Activated naive CD4-positive, alpha-beta T cell treated with anti-CD3 and anti-CD28 coated beads, Interleukin-2, amount 50 U/mL, for 16 hours (primary cell): ENCODE measurements around the gene PTPN20.

Experiments
- DNase-seq: peaks from one replicate; pipeline ENCODE4 v3.0.0-alpha.2; 2020

Gene PTPN20

DNA sequence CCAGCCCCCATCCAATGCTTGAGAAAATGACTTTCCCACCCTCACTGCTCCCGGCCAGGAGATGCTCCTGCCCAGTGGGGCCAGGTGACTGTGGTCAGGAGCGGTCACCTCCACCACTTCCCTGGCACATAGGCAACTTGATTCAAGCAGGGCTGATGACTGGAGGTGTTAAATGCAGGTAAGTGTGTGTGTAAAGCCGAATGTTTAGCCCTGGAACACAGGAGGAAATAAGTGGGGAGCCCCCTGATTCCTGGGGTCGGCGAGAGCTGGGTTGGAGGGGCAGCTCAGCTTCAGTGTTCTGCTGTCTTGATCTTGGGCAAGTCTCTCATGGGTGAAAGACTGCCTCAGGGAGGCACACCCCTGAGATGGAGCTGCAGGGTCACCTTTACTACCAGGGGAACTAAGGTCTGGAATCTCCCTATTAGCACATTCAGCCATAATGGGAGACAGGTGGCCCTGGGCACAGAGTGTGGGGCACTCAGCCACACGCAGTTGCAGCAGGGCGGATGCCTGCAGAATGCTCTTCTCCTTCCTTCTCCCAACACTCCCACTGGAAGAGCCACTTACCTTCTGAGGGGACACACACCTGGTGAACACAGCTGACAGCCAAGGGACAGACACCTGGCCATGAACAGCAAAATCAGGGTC, 124.1 kb downstream of the PTPN20 start:
- DNase-seq, result no peak

GRCh38 chr10:47035819-47036337, 124.7 kb downstream of the PTPN20 start:
- DNase-seq, result no peak

GRCh38 chr10:47036771-47037170, 125.5 kb downstream of the PTPN20 start:
- no peak for DNase-seq

- DNase-seq, result no peak
These were observed 126.6 kb downstream of the PTPN20 start for GRCh38 chr10:47037654-47038425.

GRCh38 chr10:47038881-47039561, 127.8 kb downstream of the PTPN20 start:
- no peak for DNase-seq

- no peak for DNase-seq
These were observed 128.3 kb downstream of the PTPN20 start for GRCh38 chr10:47039562-47039913.

DNA sequence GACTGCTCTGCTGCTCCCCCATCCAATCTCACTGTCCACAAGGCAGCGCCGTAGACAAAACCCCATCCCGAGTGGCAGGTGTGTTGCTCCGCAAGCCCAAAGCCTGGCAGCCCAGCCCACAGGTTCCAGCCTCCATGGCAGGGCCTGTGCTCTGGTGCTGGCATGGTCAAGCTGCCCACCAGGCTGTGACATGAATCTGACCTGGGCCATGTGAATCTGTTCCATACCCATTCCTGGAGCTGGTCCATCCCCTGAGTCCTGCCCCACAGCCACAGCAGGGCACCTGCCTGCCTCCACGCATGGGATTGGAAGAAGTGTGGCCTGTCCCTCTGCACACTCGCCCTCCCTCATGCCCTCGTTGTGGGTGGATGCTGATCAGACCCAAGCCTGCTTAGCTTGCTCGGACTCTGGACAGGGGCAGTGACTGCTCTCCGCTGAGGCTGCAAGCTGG, 128.8 kb downstream of the PTPN20 start:
- no peak for DNase-seq

GRCh38 chr10:47040681-47041080, 129.5 kb downstream of the PTPN20 start:
- DNase-seq, result no peak

DNA sequence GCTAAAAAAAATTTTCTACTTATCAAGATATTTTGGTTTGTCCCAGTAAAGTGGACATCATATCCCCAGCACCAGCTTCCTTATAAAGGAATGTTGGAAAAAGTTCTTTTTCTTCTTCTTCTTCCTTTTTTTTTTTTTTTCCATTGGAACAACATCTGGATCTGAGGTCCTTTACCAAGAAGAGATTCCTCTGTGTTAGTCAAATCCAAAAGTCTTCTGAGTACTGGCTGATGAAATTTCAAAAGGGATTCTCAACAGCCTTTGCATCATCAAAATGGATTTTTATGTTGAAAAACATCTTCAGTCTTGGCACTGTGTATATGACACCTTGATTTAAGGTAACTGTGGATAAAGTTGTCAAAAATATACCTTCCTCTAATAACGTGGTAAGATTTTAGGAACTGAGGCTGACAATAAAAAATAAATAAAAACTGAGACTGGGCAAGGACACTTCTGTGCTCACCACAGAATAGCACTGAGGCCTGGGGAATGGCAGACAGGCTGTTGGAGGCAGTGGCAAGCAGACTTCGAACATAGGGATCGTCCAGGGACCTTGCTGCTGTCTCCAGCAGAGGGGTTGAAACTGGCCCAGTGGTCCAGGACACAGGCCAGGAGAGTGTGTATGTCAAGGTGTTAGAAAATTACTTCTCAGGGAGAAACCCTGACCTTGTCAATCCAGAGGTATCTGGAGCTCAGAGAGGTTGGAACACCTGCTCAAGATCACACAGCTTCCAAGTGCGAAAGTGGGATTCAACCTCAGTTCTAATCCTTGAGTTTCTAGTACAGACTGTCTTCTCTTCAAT, 130.4 kb downstream of the PTPN20 start:
- no peak for DNase-seq

DNA sequence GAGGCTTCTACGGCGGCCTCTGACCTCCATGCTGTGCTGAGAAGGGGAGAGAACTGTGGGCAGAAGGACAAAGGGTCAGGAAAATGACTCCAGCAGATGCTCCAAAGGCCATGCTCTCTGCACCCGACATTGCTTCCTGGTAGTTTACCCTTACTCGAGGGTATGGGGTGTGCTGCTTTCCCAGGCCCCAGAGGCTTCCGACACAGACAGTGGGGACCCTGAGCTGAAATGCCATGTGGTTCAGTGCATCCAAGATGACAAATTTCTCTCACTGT, 130.9 kb downstream of the PTPN20 start:
- no peak for DNase-seq

DNA sequence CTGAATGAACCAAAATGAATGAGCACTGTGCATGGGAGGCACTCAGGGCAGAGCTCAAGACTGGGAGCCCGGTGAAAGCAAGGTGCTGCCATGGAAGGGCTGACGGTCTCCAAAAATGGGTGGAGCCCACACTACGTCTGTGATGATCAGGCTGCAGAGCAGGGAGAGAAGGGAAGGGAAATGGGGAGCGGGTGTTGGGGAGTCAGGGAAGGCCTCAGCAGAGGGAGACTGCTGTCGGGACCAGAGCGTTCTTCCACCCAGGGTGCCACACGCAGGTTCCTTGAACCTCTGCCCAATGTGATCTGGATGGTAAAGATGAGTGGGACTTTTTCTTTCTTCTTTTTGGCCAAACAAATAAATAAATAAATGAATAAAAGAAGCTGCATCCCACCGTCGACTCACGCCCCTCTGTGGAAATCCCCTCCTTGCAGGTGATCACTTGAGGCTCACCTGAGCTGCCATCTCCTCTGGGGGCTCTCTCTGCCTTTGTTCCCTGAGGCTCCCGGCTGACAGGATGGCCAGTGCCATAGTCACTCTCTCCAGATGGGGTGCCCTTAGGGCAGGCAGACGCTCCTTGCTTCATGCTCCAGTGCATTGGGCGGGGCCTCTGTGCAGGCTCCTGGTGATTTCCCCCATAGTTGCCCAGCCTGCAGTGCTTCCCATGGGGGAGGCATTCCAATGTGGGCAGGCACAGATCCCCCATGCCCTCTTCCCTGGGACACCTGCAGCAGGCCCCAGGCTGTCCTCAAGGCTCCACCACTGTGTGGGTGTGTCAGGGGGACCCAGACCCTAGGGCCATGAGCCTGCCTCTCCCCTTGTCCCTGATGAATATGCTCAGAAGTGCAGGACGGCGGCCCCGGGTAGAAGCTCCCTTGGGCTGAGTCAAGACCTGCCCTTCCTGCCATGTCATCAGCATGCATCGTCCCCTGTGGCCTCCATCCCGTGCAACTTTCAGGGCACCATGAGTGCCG, 131.8 kb downstream of the PTPN20 start:
- no peak for DNase-seq

- no peak for DNase-seq
These were observed 132.8 kb downstream of the PTPN20 start for GRCh38 chr10:47043928-47044538.

DNA sequence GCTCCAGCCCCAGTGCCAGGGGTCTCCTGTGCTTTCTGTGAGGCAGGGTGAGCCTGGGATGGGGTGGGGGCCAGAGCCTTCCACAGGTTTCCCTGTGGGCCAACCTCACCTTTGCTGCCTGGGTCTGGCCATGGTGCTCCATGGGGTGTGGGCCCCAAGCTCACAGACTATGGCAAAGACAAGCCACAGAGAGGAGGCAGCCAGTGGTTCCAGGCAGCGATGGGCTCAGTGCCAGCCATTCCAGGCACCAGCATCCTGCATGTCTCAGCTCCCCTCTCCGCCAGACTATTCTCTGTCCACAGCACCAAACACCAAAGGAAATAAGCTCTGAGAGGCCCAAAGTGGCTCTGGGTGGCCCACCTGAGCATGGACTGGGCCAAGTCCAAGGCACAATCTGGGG, 133.5 kb downstream of the PTPN20 start:
- no peak for DNase-seq

DNA sequence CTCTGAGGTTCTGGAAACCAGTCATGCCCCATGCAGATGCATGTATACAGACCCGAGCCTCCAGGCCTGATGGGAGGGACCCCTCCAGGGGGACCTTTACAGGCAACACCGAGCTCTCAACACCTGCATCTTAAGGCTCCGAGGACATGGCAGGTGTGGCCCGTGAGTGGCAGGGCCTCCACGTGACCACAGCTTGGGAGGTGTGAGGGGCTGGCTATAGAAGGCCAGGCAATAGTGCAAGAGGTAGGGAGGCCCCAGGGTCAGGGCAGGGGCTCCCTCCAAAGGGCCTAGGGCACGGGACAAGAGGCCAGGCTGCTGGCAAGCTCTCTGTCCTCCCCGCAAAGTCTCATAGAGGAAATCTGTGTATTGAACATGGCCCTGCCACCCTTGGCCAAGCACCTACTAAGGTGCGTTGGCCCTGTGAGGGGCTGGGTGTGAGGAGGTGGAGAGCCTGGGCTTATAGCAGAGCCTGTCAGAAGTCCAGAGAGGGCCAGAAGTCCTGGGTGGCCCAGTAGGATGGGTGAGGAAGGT, 134.2 kb downstream of the PTPN20 start:
- DNase-seq, result no peak

DNA sequence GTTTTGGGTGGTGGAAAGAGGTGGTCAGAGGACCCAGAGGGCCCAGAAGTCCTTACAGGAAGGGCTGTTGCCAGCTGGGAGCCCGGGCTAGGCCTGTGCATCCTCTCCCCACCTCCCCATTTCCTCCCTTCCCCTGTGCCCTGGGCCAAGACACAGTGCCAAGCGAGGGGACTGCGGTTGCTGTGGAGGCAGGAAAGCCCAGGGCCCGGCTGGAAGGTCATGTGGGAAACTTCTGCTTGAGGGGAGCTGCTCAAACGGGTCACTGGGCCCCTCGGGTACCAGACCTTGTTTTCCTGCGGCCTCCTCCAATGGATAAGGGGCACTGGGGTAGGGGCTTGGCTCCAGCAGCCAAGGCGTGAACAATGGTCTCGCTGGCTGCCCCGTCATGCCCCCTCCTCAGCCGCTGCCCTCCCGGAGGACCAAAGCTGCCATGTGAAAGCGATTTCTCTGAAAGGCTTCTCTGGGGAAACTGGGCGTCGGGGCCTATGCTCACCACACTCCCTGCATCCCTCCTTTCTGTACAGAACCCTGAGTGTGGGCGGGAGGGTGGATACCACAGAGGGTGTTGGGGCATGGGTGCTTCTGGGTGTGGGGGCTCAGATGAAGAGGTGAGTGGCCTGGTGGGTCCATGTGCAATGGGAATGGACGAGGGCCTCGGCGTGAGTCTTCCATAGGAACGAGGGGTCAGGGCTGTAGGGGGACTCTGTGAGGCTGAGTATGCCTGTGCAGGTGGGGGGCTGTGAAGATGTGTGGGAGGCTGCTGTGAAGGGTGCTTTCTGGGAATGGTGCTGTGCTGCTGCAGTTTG, 135.3 kb downstream of the PTPN20 start:
- DNase-seq, result no peak

GRCh38 chr10:47047127-47047504, 135.9 kb downstream of the PTPN20 start:
- DNase-seq, result no peak

DNA sequence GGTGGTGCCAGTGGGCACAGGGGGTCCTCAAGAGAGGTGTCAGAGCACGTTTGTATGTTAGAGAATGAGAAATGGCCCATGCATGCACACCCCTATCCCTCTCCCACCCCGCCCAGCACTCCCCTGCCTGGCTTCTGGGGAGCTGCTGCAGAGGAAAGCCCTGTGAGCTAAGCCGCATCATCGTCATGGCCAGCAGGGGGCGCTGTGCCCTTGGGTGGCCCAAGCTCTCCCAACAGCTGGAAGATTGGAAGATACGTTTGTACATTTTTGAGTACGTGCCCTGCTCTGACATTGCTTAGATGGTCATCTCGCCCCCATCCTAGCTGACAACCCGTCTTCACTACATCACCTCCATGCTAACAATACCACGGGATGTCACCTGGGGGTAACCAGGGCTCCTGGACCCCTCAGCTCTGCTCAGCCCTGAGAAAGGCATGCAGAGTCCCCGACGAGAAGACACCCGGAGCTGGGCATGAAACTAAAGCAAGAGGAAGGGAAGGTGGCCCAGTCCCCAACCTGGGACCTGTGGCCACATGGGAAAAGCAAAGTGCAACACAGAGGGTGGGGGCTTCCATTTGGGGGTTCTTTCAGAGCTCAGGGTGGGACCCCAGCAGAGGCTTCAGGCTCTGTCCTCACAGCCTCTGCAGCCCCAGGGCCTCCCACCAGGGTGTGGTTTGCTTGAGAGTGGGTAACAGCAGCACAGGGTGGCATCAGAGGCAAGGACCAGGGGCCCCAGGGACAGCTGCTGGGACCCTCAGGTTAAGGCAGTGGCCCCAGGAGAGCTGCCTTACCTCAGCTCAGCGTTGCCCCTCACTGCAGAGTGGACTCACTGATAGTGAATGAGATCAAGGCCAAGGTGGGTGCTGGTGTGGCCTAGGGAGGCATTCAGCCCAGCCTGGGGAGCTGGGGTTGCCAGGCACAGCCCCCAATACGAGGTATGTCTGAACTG, 136.6 kb downstream of the PTPN20 start:
- DNase-seq, result peak; percentile 78

GRCh38 chr10:47048526-47048905, 137.3 kb downstream of the PTPN20 start:
- DNase-seq, result no peak
